Astrocyte of the cerebellum (primary cell): ENCODE results near the gene PAGE3.

Experiments
- DNase-seq: peaks from one replicate; pipeline ENCODE4 v3.0.0-alpha.2; 2011; ENCODE audit warnings: low read depth
- H3K4me3 ChIP-seq: 2 replicates; pipeline ENCODE4 v1.5.1; 2011; ENCODE audit warnings: mild to moderate bottlenecking, low read depth, low read length, moderate library complexity
- CTCF ChIP-seq: IDR thresholded peaks from 2 replicates; pipeline ENCODE4 v1.5.1; 2012; ENCODE audit warnings: low read length, low read depth, moderate library complexity, mild to moderate bottlenecking; ENCODE audit errors: missing control alignments
- in situ Hi-C: cut with HindIII; loops from 2 replicates; pipeline ENCODE4 v1.10.0; 2017; ENCODE audit warnings: low sequenced_read_pairs

Gene PAGE3

GRCh38 chrX:55264816-55265215, at the start of gene PAGE3:
PAGE3 (minus strand) TSS chrX:55264916; CDS start chrX:55263903, 1,013 bp downstream.
- in situ Hi-C loops, result no loop called here
- no peak for DNase-seq
- H3K4me3 ChIP-seq, result no peak within 1 kb of the TSS
- no peak for TF ChIP-seq CTCF

- no peak for TF ChIP-seq CTCF
- no peak overlapping the region for H3K4me3 ChIP-seq
- in situ Hi-C loops, result no loop called here
- no peak for DNase-seq
Observed at GRCh38 chrX:55312655-55313054, 47.9 kb upstream of the PAGE3 start.

GRCh38 chrX:55290963-55291362, 26.2 kb upstream of the PAGE3 start:
- in situ Hi-C loops, result no loop called here
- H3K4me3 ChIP-seq, result no peak overlapping the region
- DNase-seq, result no peak
- no peak for TF ChIP-seq CTCF

- H3K4me3 ChIP-seq, result no peak overlapping the region
- DNase-seq, result no peak
- in situ Hi-C loops, result no loop called here
- no peak for TF ChIP-seq CTCF
Observed at GRCh38 chrX:55279832-55280231, 15.1 kb upstream of the PAGE3 start.

- TF ChIP-seq CTCF, result no peak
- DNase-seq, result no peak
- in situ Hi-C loops, result no loop called here
- H3K4me3 ChIP-seq, result no peak overlapping the region
Observed at GRCh38 chrX:55260806-55261205, 3.9 kb downstream of the PAGE3 start.

- DNase-seq, result no peak
- no peak overlapping the region for H3K4me3 ChIP-seq
- in situ Hi-C loops, result no loop called here
- TF ChIP-seq CTCF, result no peak
Observed at GRCh38 chrX:55253528-55253927, 11.2 kb downstream of the PAGE3 start.

- in situ Hi-C loops, result no loop called here
- TF ChIP-seq CTCF, result no peak
- H3K4me3 ChIP-seq, result no peak overlapping the region
- no peak for DNase-seq
Observed at GRCh38 chrX:55240788-55241340, 23.9 kb downstream of the PAGE3 start.
